Myometrial cell (primary cell): ENCODE results near the gene BEAN1. TPM values are rescaled to one million over a fixed set of nuclear protein-coding genes. Genes with fewer than 3 reads are reported as not detected.

ENCODE experiments used
- total RNA-seq: library from RNA; depleted of rRNA; stranded (reverse); fragments of >200 nt; gene quantifications from 2 replicates; pipeline ENCODE4 v1.2.3, GENCODE V29; 2015

BEAN1 gene
- 0.29 and 0.53 TPM in 2 replicates for total RNA-seq

DNA sequence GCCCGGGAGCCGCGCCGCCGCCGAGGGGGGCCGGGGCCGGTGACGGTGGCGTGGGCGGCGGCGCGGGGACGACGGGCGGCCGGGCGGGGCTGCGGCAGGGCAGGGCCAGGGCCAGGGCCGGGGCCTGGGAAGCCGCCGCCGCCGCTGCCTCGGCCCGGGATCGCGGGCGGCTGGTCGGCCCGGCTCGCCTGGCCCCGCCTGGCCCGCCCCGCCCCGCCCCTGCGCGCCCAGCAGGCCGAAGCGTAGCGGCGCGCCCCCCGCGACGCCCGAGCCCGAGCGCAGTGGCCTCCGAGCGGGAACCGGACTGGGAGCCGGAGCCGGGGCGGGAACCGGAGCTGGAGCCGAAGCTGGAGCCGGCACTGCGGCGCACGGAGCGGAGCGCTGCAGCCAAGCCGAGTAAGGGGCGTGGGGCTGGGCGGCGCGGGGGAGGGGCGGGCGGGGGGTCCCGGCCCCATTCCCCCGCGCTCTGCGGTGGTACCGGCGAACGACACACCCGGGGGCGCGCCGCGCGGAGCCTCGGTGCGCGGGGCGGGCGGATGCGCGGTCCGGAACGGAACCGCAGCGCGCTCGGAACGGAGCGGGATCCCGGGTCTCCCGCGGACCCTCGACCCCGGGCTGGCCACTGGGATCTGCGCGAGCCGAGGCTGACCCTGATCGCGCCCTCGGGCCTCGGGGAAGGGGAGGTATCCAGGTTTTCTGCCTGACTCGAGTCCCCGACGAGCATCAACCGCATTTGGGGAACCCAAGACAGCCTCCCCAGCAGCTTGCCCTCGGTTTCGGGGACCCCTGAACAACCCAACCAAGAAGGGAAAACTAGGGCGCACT lies at the start of gene BEAN1:
Gene BEAN1 (plus strand): TSS at position 260 of the 825 bp plus-strand sequence. CDS start 10,382 bp downstream, outside the sequence.

Other genes starting within 250 kb of the BEAN1 start
- 0.35 TPM in 1 of 2 replicates, not detected in the other for gene CDH5, start 60.6 kb upstream of the BEAN1 start, total RNA-seq
- gene TK2, start 122.8 kb downstream of the BEAN1 start, total RNA-seq = 19.3 and 38.6 TPM in 2 replicates
- 87.5 and 135 TPM in 2 replicates for gene CKLF, start 125.3 kb downstream of the BEAN1 start, total RNA-seq
- gene CMTM1, start 139.1 kb downstream of the BEAN1 start, total RNA-seq = 0.35 and 2.0 TPM in 2 replicates
- gene CMTM2, start 152.2 kb downstream of the BEAN1 start, total RNA-seq = not detected in 2 replicates
- 57.2 and 73.2 TPM in 2 replicates for gene CMTM3, start 177.4 kb downstream of the BEAN1 start, total RNA-seq